ENCODE results near the gene PLCB3. TPM values are rescaled to one million over a fixed set of nuclear protein-coding genes. Genes with fewer than 3 reads are reported as not detected.
A peak's percentile ranks its signal among the peaks of the same experiment; 100 is the strongest.

PLCB3 gene
- total and polyA plus RNA-seq, 2 of the 13 experiments (the other 11 are each of a cell fraction or from before 2014, with no cell fraction given), result 7.5 to 13.8 TPM

DNA sequence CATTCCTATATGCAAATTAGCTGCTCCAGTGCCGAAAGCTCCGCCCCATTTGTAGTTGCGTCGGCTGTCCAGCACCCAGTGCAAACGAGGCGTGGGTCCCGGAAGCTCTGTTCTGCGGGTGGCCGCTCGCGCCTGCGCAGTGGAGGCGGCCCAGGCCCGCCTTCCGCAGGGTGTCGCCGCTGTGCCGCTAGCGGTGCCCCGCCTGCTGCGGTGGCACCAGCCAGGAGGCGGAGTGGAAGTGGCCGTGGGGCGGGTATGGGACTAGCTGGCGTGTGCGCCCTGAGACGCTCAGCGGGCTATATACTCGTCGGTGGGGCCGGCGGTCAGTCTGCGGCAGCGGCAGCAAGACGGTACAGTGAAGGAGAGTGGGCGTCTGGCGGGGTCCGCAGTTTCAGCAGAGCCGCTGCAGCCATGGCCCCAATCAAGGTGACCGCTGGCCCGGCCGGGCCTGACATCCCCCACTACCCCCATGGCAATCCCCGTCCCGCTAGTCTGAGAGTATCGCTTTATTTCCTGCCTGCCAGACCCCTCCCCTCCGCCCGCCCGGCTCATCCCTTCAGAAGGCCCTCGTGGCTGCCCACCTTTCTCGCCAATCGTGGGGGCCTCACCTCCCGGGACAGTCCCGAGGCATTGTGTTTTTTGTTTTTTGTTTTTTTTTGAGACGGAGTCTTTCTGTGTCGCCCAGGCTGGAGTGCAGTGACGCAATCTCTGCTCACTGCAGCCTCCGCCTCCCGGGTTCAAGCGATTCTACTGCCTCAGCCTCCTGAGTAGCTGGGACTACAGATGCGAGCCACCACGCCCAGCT is 66.8 kb downstream of the PLCB3 start, which contains the start of gene PRDX5 (continued):
- TF ChIP-seq, protein P1, sequence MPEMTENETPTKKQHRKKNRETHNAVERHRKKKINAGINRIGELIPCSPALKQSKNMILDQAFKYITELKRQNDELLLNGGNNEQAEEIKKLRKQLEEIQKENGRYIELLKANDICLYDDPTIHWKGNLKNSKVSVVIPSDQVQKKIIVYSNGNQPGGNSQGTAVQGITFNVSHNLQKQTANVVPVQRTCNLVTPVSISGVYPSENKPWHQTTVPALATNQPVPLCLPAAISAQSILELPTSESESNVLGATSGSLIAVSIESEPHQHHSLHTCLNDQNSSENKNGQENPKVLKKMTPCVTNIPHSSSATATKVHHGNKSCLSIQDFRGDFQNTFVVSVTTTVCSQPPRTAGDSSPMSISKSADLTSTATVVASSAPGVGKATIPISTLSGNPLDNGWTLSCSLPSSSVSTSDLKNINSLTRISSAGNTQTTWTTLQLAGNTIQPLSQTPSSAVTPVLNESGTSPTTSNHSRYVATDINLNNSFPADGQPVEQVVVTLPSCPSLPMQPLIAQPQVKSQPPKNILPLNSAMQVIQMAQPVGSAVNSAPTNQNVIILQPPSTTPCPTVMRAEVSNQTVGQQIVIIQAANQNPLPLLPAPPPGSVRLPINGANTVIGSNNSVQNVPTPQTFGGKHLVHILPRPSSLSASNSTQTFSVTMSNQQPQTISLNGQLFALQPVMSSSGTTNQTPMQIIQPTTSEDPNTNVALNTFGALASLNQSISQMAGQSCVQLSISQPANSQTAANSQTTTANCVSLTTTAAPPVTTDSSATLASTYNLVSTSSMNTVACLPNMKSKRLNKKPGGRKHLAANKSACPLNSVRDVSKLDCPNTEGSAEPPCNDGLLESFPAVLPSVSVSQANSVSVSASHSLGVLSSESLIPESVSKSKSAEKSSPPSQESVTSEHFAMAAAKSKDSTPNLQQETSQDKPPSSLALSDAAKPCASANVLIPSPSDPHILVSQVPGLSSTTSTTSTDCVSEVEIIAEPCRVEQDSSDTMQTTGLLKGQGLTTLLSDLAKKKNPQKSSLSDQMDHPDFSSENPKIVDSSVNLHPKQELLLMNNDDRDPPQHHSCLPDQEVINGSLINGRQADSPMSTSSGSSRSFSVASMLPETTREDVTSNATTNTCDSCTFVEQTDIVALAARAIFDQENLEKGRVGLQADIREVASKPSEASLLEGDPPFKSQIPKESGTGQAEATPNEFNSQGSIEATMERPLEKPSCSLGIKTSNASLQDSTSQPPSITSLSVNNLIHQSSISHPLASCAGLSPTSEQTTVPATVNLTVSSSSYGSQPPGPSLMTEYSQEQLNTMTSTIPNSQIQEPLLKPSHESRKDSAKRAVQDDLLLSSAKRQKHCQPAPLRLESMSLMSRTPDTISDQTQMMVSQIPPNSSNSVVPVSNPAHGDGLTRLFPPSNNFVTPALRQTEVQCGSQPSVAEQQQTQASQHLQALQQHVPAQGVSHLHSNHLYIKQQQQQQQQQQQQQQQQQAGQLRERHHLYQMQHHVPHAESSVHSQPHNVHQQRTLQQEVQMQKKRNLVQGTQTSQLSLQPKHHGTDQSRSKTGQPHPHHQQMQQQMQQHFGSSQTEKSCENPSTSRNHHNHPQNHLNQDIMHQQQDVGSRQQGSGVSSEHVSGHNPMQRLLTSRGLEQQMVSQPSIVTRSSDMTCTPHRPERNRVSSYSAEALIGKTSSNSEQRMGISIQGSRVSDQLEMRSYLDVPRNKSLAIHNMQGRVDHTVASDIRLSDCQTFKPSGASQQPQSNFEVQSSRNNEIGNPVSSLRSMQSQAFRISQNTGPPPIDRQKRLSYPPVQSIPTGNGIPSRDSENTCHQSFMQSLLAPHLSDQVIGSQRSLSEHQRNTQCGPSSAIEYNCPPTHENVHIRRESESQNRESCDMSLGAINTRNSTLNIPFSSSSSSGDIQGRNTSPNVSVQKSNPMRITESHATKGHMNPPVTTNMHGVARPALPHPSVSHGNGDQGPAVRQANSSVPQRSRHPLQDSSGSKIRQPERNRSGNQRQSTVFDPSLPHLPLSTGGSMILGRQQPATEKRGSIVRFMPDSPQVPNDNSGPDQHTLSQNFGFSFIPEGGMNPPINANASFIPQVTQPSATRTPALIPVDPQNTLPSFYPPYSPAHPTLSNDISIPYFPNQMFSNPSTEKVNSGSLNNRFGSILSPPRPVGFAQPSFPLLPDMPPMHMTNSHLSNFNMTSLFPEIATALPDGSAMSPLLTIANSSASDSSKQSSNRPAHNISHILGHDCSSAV (CRISPR knock-in tag; IDR thresholded peaks at IDR 0.05; ENCODE audit: borderline replicate concordance), result no peak
- TF ChIP-seq SRSF9 (IDR thresholded peaks at IDR 0.05; ENCODE audit: borderline replicate concordance, insufficient read depth, low read depth, low read length, poor library complexity, severe bottlenecking) (no peak), RNF2 (conservative IDR thresholded peaks at IDR 0.05; ENCODE audit: low read depth) (no peak), ZMYM4 (CRISPR knock-in tag; IDR thresholded peaks at IDR 0.05) (peak; percentile 6; the same call in 1 of the 2 replicates), ZNF737 (CRISPR knock-in tag; IDR thresholded peaks at IDR 0.05; ENCODE audit: borderline replicate concordance) (no peak), ZNF841 (CRISPR knock-in tag; IDR thresholded peaks at IDR 0.05; ENCODE audit: borderline replicate concordance) (no peak), POLR2A (IDR thresholded peaks at IDR 0.05; ENCODE audit: insufficient read depth in 1 of 2, low read depth in 2 of 2, low read length in 2 of 2) (peak in 1 of 2 experiments; percentile 83), NFE2 (CRISPR knock-in tag; IDR thresholded peaks at IDR 0.05) (no peak)
- TF ChIP-seq, protein P2, sequence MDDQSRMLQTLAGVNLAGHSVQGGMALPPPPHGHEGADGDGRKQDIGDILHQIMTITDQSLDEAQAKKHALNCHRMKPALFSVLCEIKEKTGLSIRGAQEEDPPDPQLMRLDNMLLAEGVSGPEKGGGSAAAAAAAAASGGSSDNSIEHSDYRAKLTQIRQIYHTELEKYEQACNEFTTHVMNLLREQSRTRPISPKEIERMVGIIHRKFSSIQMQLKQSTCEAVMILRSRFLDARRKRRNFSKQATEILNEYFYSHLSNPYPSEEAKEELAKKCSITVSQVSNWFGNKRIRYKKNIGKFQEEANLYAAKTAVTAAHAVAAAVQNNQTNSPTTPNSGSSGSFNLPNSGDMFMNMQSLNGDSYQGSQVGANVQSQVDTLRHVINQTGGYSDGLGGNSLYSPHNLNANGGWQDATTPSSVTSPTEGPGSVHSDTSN (CRISPR knock-in tag; IDR thresholded peaks at IDR 0.05; ENCODE audit: borderline replicate concordance), result no peak
- TF ChIP-seq, protein P3, sequence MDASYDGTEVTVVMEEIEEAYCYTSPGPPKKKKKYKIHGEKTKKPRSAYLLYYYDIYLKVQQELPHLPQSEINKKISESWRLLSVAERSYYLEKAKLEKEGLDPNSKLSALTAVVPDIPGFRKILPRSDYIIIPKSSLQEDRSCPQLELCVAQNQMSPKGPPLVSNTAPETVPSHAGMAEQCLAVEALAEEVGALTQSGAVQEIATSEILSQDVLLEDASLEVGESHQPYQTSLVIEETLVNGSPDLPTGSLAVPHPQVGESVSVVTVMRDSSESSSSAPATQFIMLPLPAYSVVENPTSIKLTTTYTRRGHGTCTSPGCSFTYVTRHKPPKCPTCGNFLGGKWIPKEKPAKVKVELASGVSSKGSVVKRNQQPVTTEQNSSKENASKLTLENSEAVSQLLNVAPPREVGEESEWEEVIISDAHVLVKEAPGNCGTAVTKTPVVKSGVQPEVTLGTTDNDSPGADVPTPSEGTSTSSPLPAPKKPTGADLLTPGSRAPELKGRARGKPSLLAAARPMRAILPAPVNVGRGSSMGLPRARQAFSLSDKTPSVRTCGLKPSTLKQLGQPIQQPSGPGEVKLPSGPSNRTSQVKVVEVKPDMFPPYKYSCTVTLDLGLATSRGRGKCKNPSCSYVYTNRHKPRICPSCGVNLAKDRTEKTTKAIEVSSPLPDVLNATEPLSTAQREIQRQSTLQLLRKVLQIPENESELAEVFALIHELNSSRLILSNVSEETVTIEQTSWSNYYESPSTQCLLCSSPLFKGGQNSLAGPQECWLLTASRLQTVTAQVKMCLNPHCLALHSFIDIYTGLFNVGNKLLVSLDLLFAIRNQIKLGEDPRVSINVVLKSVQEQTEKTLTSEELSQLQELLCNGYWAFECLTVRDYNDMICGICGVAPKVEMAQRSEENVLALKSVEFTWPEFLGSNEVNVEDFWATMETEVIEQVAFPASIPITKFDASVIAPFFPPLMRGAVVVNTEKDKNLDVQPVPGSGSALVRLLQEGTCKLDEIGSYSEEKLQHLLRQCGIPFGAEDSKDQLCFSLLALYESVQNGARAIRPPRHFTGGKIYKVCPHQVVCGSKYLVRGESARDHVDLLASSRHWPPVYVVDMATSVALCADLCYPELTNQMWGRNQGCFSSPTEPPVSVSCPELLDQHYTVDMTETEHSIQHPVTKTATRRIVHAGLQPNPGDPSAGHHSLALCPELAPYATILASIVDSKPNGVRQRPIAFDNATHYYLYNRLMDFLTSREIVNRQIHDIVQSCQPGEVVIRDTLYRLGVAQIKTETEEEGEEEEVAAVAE (CRISPR knock-in tag; IDR thresholded peaks at IDR 0.05; ENCODE audit: borderline replicate concordance), result no peak
- TF ChIP-seq, protein P4, sequence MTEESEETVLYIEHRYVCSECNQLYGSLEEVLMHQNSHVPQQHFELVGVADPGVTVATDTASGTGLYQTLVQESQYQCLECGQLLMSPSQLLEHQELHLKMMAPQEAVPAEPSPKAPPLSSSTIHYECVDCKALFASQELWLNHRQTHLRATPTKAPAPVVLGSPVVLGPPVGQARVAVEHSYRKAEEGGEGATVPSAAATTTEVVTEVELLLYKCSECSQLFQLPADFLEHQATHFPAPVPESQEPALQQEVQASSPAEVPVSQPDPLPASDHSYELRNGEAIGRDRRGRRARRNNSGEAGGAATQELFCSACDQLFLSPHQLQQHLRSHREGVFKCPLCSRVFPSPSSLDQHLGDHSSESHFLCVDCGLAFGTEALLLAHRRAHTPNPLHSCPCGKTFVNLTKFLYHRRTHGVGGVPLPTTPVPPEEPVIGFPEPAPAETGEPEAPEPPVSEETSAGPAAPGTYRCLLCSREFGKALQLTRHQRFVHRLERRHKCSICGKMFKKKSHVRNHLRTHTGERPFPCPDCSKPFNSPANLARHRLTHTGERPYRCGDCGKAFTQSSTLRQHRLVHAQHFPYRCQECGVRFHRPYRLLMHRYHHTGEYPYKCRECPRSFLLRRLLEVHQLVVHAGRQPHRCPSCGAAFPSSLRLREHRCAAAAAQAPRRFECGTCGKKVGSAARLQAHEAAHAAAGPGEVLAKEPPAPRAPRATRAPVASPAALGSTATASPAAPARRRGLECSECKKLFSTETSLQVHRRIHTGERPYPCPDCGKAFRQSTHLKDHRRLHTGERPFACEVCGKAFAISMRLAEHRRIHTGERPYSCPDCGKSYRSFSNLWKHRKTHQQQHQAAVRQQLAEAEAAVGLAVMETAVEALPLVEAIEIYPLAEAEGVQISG (CRISPR knock-in tag; IDR thresholded peaks at IDR 0.05), result no peak
